Colonic mucosa (tissue), 4 donors: ENCODE measurements around the gene SEMA3E. TPM values are rescaled to one million over a fixed set of nuclear protein-coding genes. Genes with fewer than 3 reads are reported as not detected.

Experiments
- DNase-seq: peaks from one replicate; pipeline ENCODE4 v3.0.0-alpha.2; 2020
- H3K27ac ChIP-seq: fragments of 200-600 bp; one replicate; pipeline ENCODE4 v1.8.0; 2021
- H3K27me3 ChIP-seq: fragments of 200-600 bp; one replicate; pipeline ENCODE4 v1.8.0; 2021
- H3K36me3 ChIP-seq: fragments of 200-600 bp; one replicate; pipeline ENCODE4 v1.8.0; 2021
- H3K4me1 ChIP-seq: fragments of 200-600 bp; one replicate; pipeline ENCODE4 v1.8.0; 2021; ENCODE audit warnings: mild to moderate bottlenecking
- H3K4me3 ChIP-seq: fragments of 200-600 bp; one replicate; pipeline ENCODE4 v1.8.0; 2021
- H3K9ac ChIP-seq, 2 donors: one replicate each; pipeline ENCODE4 v1.7.0; 2013; ENCODE audit warnings: control low read depth in 2 of 2, low read depth in 2 of 2, low read length in 2 of 2
- H3K9me3 ChIP-seq: fragments of 200-600 bp; one replicate; pipeline ENCODE4 v1.8.0; 2021
- intact Hi-C: fragments of 100-400 bp; cut with DNase I; formaldehyde crosslinking; loops from one replicate; pipeline ENCODE4 v1.14.1; 2022
- total RNA-seq, 2 donors: library from RNA; stranded (reverse); fragmentation: NEBNext Ultra II Directional in 1 of 2; extraction: Animal tissue kit (Norgen Biotek cat#: 25700) in 1 of 2; gene quantifications; one replicate each; pipeline ENCODE4 v1.2.1, GENCODE V29; 2021
- TF ChIP-seq, protein P1 (sequence below): fragments of 200-600 bp; IDR thresholded peaks from one replicate; pipeline ENCODE4 v1.8.0; 2022; ENCODE audit warnings: antibody characterized with exemption, mild to moderate bottlenecking
- donor health status: healthy.
- donor health status: DM: no; HTN: no; CAD: no.
- donor health status: DM: no; HTN: no; CAD: no.

Gene SEMA3E
- total RNA-seq, 2 donors from 2014 or later = 1.2 to 2.3 TPM

DNA sequence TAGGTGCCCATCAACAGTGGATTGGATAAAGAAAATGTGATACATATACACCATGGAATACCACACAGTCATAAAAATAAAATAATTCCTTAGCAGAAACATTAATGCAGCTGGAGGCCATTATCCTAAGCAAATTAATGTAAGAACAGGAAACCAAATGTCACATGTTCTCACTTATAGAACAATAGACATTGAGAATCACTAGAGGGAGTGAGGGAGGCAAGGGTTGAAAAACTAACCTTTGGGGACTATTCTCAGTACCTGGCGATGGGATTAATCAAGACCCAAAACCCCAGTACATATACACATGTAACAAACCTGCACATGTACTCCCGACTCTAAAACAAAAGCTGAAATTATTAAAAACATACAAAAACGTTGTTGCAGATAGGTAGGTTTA, 222.6 kb downstream of the SEMA3E start:
- Histone ChIP-seq H3K27me3 (no peaks in the 10 kb centered on the region), H3K4me1 (no peaks in the 10 kb centered on the region), H3K9me3 (no peaks in the 10 kb centered on the region), H3K36me3 (no peaks in the 10 kb centered on the region), H3K4me3 (no peak overlapping the region), H3K27ac (no peak overlapping the region), H3K9ac (no peak overlapping the region)
- intact Hi-C loops = no loop called here
- no peak for DNase-seq
- TF ChIP-seq, protein P1, sequence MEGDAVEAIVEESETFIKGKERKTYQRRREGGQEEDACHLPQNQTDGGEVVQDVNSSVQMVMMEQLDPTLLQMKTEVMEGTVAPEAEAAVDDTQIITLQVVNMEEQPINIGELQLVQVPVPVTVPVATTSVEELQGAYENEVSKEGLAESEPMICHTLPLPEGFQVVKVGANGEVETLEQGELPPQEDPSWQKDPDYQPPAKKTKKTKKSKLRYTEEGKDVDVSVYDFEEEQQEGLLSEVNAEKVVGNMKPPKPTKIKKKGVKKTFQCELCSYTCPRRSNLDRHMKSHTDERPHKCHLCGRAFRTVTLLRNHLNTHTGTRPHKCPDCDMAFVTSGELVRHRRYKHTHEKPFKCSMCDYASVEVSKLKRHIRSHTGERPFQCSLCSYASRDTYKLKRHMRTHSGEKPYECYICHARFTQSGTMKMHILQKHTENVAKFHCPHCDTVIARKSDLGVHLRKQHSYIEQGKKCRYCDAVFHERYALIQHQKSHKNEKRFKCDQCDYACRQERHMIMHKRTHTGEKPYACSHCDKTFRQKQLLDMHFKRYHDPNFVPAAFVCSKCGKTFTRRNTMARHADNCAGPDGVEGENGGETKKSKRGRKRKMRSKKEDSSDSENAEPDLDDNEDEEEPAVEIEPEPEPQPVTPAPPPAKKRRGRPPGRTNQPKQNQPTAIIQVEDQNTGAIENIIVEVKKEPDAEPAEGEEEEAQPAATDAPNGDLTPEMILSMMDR = no peak

DNA sequence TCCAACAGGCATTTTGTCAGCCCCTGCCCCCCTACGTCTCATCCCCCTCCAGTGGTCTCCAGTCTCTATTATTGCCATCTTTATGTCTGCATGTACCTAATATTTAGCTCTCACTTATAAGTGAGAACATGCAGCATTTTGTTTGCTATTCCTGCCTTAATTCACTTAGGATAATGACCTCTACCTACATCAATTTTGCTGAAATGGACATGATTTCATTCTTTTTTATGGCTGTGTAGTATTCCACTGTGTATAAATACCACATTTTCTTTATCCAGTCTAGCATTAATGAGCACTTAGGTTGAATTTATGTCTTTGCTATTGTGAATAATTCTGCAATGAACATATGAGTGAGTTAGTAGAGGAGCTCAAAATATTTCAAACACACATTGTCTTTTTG, 229.9 kb downstream of the SEMA3E start:
- intact Hi-C loops = no loop called here
- no peak for DNase-seq
- TF ChIP-seq, protein P1 = no peak
- Histone ChIP-seq H3K9me3 (no peaks in the 10 kb centered on the region), H3K27ac (no peak overlapping the region), H3K36me3 (no peaks in the 10 kb centered on the region), H3K27me3 (no peaks in the 10 kb centered on the region), H3K9ac (no peak overlapping the region), H3K4me3 (no peak overlapping the region), H3K4me1 (no peaks in the 10 kb centered on the region)

DNA sequence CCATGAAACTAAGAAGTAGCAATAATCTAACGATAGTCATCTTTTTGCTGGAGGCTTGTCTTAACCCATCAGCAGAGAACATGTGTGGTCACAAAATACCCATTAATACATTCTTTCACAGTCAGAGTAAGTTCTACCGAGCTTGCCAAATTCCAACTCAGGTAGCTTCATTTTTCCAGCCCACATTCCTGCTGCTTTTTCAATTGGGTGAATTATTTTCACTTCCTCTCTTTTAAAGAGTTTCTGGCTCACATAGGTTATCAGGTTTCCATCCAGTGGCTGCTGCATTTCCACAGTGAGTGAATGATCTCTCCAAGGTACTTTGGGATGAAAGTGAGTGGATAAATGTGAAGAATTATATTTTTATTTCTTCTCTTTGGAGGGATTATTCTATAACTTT, 233.1 kb downstream of the SEMA3E start:
- Histone ChIP-seq H3K9ac (no peak overlapping the region), H3K36me3 (no peaks in the 10 kb centered on the region), H3K27me3 (no peaks in the 10 kb centered on the region), H3K27ac (no peak overlapping the region), H3K4me1 (no peaks in the 10 kb centered on the region), H3K4me3 (no peak overlapping the region), H3K9me3 (no peaks in the 10 kb centered on the region)
- intact Hi-C loops = no loop called here
- no peak for DNase-seq
- TF ChIP-seq, protein P1 = no peak

DNA sequence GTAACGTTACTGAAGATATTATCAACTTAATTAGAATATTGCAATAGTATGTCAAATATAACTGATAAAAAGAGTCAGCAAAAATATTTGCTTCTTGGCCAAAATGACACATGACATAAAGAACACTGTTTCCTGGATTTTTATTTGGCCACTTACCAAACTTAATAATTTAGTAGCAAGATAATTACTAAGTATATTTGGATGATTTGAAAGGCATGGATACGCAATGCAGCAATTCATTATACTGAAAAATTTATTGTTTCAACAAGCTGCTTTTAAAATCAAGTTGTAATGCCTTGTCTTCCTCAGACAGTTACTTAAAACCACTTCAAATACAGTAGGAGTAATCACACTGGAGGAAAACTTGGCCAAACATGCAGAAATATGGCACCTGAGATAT, 234.0 kb downstream of the SEMA3E start:
- no peak for DNase-seq
- intact Hi-C loops = loop anchor here (5.0 kb wide), 1 partner anchor 242 kb away; no protein-coding TSS in a partner anchor
- no peaks in the 10 kb centered on the region for H3K9me3 ChIP-seq

DNA sequence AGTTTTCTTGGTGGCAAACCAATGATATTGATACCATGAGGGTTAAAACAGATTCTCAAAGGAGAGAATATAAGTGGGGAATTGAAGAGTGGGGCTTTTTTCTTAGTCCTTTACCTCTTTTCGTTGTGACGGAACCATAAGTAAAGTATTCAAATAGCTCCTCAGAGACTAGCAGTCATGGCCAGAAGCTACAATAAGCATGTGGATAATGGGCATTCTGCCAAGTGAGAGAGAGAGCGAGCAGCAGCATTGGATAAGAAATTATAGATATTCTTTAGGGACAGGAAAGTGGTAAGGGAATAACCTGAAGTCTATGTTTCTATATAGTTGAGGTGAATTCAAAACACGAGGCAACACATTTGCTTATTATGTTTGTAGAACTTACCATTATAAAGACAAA, 235.1 kb downstream of the SEMA3E start:
- H3K27me3 ChIP-seq = no peaks in the 10 kb centered on the region
- H3K4me3 ChIP-seq = no peak overlapping the region
- H3K4me1 ChIP-seq = no peaks in the 10 kb centered on the region
- TF ChIP-seq, protein P1 = no peak
- no peaks in the 10 kb centered on the region for H3K36me3 ChIP-seq
- no peak for DNase-seq
- no peak overlapping the region for H3K9ac ChIP-seq
- H3K27ac ChIP-seq = no peak overlapping the region
- no peaks in the 10 kb centered on the region for H3K9me3 ChIP-seq
- intact Hi-C loops = loop anchor here (5.0 kb wide), 1 partner anchor 243 kb away; no protein-coding TSS in a partner anchor

More for the DNA sequence above, 234.0 kb downstream of the SEMA3E start:
- no peaks in the 10 kb centered on the region for H3K27me3 ChIP-seq
- no peak overlapping the region for H3K9ac ChIP-seq
- no peak overlapping the region for H3K27ac ChIP-seq
- H3K4me3 ChIP-seq = no peak overlapping the region
- no peaks in the 10 kb centered on the region for H3K4me1 ChIP-seq
- no peaks in the 10 kb centered on the region for H3K36me3 ChIP-seq
- TF ChIP-seq, protein P1 = no peak
